ENCODE measurements around the gene CHN1. TPM values are rescaled to one million over a fixed set of nuclear protein-coding genes. Genes with fewer than 3 reads are reported as not detected.

CHN1 gene
- total RNA-seq, 2 donors from 2014 or later = 9.8 to 16.6 TPM

DNA sequence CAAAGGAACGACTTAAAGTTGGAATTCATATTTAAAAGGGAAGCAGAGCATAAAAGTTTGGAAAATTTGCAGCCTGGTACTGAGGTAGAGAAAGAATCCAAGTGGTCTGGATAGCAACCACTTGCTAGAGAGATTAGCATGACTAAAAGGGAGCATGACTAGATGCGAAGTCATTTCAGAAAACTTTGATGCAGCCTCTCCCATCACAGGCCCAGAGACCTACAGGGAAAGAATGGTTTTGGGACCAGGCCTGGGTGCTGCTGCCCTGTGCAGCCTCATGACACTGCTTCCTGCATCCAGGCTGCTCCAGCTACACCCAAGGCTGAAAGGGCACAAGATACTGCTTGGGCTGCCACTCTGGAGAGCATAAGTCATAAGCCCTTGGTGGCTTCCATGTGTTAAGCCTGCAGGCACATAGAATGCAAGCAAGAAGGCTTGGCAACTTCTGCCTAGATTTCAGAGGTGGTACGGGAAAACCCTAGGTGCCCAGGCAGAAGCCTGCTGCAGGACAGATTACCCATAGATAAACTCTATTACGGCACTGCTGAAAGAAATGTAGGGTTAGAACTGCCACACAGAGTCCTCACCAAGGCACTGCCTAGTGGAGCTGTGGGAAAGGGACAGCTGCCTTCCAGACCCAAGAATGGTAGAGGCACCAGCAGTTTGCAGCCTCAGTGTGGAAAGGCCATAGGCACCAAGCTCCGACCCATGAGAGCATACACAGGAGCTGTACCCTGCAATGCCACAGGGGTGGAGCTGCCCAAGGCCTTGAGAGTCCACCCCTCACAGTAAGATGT, 12.6 kb upstream of the CHN1 start:
- no peak for DNase-seq (ENCODE audit: low spot score)
- intact Hi-C loops (cut with DNase I) = no loop called here

DNA sequence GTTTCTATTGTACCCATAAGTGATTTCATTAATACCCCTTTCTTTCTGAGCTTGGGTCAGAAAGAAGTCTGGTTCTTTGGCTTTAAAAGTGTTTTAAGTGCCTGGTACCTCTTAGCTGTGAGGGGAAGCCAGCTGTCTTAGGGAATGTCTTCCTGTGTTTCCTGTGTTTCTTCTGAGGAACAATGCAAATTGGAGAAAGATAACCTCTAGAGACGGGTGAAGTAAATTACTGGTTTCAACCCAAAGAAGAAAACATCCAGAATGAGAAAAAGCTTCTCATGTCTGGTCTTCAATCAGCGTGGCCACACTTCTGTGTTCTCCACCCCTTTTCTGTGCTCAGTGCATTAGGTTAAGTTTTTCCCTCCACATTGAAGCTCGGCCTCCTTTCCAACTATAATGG, 10.2 kb upstream of the CHN1 start:
- intact Hi-C loops (cut with DNase I) = no loop called here

DNA sequence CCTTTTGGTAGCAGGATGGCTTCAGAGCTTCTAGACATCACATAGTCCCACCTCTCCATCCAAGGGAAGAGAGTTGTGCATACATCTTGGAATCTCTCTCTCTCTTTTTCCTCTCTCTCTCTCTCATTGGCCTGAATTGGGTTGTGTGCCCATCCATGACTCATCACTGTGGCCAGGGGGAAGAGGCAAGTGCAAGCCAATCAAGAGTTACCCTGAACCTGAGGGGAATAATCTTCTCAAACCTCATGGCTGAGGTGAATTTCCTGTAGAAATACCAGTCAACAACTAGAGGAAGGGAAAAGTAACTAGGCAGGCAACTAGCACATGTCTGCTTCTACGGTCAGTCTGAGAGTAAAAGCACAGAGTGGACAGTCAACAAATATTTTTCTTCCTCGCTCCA, 7.3 kb upstream of the CHN1 start:
- no peak for DNase-seq (ENCODE audit: low spot score)
- intact Hi-C loops (cut with DNase I) = no loop called here

More for the DNA sequence above, 10.2 kb upstream of the CHN1 start:
- DNase-seq (ENCODE audit: low spot score) = no peak

DNA sequence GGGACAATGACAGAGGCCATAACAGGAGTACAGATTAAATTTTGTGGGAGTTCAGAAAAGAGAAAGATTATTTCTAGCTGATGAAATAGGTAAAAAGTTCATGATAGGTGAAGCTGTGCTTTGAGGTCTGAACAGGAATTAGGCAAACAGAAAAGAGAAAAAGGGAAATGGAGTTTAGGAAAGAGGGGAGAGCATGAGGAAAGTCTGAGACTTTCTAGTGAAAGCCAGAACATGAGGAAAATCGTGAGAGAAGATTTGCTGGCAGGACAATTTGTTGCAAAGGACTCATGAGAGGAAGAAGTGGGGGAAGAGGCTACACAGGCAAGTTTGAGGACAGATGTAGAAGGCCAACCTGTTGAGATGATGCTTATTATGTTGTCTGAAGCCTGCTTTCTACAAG, 6.3 kb upstream of the CHN1 start:
- DNase-seq (ENCODE audit: low spot score) = no peak
- intact Hi-C loops (cut with DNase I) = no loop called here

DNA sequence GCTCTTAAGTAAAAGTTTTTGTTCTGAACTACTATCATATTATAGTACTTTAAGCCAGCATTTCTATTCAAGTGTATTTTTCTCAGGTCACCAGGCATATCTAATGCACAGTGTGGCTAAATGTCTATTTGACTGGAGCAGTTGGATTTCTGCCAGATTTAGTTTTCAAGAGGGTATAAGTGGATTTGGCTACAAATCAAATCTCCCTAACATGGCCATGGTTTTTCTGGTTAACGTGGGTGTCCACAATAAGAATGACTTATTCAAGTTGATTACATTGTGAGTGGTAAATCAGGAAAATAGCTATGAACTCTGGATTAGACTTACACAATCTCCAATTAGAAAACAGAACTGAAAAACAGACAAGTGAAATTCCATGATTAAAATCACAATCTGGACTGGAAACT, 5.7 kb upstream of the CHN1 start:
- intact Hi-C loops (cut with DNase I) = no loop called here
- no peak for DNase-seq (ENCODE audit: low spot score)

DNA sequence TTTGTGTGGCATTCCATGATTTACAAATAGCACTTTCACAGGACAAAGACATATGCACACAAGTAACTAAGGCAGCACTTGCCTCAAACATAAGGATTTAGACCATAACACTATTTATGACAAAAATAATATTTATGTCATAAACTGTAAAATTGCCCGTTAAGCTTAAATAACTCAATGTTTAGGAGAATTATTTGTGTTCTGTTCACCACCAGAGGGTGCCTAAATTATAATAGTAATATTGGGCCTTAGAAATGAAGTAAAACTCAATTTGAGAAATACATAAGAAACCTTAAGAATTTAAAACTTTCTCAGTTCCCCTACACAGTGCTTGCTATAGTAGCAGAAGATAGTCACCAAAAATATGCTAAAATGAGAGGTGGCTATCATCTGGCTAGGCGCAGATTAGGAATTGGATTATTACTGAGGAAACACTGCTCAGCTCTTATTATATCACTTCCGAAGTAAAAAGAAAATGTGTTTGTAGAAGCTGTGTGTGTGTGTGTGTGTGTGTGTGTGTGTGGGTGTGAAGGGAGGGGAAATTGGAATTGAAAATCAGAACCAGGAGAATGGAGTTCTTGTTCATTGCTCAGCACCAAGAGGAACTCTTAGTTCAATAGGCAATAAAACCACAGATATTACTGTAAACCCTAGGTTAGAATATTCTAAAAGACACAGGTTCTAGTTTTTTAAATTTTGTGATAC, 4.9 kb upstream of the CHN1 start:
- intact Hi-C loops (cut with DNase I) = no loop called here
- DNase-seq (ENCODE audit: low spot score) = no peak

DNA sequence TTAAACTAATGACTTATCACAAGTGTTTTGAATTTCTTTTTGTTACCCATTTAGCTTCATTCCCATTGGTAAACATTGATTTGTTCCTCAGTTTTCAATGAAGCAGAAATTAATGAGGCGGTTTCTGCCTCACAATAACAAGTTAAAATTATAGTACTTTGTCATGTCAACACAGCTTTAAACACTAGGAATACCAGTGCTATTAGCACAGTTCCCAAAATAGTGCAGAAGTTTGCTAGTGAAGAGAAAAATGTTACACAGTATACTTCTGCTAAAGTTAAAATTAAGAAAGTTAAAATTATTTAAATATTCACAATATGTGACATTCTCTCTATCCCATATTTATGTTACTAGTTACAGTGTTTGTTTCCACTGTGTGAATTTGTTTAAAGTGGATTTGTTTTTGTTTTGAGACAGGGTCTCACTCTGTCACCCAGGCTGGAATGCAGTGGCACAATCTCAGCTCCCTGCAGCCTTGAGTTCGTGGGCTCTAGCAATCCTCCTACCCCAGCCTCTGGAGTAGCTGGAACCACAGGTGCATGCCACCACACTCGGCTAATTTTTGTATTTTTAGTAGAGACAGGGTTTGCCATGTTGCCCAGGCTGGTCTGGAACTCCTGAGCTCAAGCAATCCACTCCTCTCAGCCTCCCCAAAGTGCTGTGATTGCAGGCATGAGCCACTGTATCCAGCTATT, 3.8 kb upstream of the CHN1 start:
- intact Hi-C loops (cut with DNase I) = no loop called here
- no peak for DNase-seq (ENCODE audit: low spot score)

DNA sequence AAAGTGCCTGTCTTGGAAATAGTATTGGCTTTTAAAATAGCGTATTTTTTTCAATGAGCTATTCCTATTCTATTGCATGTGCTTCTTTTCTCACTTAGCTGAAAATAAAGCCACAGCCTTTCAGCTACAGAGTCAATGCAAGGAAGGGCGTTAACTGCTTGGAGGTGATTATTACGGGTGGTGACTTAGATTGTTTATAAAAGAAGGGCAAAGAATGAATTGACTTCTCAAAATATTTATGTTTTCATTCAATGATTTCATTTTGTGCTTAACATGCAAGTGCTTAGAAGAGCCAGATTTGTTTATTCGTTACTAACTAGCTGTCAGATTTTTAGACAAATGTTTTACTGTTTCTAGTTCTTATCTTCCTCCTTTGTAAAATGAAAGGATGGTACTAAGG, 2.8 kb upstream of the CHN1 start:
- no peak for DNase-seq (ENCODE audit: low spot score)
- intact Hi-C loops (cut with DNase I) = no loop called here

DNA sequence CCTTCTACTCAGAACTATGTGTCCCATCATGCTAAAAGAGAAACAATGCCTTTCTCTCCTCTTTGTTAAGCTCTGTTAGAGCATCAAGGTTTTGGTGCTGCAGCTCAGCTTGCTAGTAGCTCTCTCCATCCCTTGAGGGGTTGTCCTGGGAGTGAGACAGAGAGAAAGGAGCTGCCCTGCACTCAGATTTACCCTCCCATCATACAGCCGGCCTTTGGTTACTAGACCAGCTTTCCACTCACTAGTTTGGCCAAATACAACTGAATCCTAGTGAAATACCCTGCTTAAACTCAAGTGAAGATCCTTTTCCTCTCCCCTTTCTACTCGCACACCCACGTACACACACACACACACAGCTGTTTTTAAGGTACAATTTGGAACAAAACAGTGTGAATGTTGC, 2.3 kb upstream of the CHN1 start:
- intact Hi-C loops (cut with DNase I) = no loop called here

DNA sequence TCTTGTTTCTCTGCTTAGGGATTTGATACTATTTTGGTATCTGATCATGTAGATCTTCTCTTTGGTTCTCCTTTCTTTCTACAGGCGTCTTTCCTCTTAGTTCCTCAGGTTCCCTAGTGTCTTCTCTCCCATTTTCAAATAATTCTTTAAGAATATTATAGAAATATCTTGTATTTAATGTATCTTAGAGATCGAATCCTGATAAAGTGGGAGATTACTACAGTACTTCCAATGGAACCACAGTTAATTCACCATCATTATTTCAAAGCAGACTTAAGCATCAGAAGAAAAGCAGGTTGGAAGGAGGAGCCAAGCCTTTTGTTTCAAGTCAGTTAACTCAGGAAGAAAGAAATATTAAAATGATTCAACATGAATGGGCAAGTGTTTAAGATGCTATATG, 1.1 kb upstream of the CHN1 start:
- DNase-seq (ENCODE audit: low spot score) = no peak
- intact Hi-C loops (cut with DNase I) = no loop called here

More for the DNA sequence above, 2.3 kb upstream of the CHN1 start:
- no peak for DNase-seq (ENCODE audit: low spot score)

DNA sequence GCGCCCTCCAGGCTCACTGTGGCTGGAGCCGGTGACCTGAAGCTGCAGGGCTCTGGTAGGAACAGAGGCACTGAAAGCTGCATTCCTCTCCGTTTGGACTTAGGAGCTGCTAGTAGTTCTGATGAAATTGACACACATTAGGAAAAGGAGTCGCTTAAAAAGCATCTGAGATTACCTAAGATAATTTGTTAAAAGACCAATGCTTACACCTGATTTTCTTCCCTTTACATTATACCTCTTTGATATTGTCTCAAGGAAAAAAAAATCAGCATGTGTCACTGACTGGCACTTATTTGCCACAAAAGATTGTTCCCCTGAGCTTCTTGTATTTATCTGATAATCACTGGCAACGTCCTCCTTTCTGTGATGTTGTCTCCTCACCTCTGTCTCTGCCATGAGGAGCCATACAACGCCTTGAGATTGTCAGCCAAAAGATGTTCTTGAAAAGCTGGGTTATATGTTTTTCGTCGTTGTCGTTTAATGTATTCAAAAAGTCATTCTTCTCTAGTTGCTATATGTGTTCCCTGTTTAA, 618 bp upstream of the CHN1 start:
- intact Hi-C loops (cut with DNase I) = loop anchor here in 1 of 2 donors (1.0 kb wide), 1 partner anchor 31 kb away; no protein-coding TSS in a partner anchor
- no peak for DNase-seq (ENCODE audit: low spot score)

DNA sequence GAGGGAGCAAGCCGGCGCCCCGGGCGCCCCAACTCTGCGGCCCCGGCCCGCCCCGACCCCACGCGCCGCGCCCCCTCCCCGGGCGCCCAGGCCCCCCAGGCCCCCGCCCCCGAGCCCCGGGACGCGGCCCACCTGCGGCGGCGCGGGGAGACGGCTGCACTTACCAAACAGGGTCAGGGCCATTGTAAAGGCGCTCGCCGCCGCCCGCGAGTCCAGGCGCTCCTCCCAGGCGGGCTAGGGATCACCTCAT, 526 bp downstream of the CHN1 start:
- DNase-seq (ENCODE audit: low spot score) = no peak
- intact Hi-C loops (cut with DNase I) = loop anchor here in 1 of 2 donors (5.0 kb wide), 1 partner anchor 1547 kb away; no protein-coding TSS in a partner anchor

DNA sequence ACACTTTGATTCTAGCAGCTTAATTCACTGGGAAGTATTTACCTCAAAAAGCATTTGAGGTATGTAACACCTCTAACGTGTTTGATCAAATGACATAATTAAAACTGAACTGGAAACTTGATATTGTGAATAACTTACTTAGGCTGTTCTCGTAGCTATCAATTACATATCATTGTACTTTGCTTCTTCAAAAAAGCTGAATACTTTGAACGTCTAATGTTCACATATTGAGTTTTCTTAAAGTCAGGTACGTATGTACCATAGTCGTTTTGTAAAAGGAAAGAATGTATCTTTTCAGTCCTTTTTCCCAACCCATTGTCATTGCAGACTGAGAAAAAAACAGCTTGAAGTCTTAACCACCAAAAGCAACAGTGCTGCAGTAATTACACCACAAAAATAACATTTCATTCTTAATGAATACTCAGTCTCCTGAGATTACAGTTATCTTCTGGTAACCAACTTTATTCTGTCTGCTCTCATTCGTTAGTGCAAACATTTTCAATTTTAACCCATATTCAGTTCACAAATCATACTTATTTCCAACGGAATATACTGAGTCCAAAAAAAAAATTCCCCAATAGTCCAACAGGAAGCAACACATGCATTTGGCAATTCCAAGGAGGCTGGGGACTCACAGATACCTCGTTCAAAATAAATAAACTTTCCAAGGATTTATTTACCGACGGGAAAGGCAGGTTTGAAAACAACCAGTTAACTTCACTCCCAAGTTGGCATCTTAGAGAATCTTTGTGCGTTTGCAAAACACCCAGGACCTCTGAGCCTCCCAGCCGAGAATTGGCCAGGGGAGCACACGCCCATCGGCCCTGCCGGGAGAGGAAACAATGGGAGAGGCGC, 1.1 kb downstream of the CHN1 start:
- intact Hi-C loops (cut with DNase I) = loop anchor here in 1 of 2 donors (5.0 kb wide), 1 partner anchor 1547 kb away; no protein-coding TSS in a partner anchor
- no peak for DNase-seq (ENCODE audit: low spot score)

DNA sequence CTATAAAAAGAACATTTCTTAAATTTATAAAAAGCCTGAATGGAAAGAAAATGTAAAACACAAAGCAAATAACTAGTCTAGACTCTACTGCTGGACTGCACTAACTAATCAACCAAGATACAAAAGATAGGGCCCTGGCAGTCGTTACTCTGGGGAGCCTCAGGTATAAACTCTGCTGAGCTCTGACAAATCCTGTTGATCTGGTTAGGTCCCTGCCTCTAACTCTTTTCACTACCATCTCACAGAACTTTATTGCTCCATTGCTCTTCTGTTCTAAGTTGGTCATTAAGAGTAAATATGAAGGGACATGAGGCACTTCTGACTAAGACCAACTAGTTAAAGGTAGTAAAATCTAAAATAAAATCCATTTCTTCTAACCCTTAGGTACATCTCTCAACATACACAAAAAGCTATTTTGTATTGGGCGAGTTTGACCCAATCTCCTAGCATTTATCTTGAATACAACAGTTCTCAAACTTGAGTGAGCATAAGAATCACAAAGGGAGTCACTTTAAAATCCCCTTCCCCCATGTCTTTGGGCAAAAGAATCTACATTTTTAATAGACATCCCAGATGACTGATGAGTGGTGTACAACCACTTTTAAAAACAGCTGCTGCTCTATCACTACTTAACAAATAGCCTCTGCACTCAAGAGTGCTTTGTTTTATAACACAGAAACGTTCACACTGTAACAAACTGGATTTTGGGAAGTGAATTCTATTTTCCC, 2.5 kb downstream of the CHN1 start:
- DNase-seq (ENCODE audit: low spot score) = no peak
- intact Hi-C loops (cut with DNase I) = loop anchor here in 1 of 2 donors (5.0 kb wide), 1 partner anchor 1545 kb away; no protein-coding TSS in a partner anchor

DNA sequence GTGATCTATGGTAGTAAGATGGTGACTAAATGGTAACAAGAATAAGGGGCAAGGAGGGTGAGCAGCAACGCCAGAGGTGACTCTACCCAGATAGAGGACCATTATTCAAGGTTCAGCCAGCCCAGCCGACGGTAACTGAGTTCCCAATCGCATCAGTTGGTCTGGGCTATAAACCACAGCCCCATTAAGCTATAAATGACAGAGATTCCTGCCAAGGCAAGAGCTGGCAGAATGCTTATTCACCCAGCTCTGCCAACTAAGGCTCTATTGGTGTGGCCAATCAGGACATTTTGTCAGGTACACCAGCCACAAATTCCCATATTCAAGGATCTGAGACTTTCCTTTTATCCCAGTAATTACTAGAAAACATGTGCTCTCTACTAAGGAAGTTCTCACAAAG, 3.6 kb downstream of the CHN1 start:
- no peak for DNase-seq (ENCODE audit: low spot score)
- intact Hi-C loops (cut with DNase I) = loop anchor here in 1 of 2 donors (5.0 kb wide), 1 partner anchor 1544 kb away; no protein-coding TSS in a partner anchor

DNA sequence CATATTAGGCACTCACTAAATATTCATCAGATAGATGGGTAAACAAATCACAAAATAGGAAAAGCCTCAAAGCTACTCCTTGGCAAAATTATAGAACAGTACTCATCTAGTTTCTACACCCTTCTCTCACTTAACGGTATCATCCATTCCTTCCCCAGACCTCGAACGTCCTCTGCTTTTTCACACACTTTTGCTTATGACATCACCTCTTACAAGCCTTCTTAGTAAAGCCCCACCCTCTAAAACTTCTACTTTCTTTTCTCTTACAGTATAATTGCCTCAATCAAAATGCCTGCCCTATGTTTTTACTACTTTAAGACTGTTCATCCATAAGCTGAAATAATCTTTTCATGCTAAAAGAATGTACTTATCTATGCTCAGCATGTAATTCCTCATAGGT, 8.1 kb downstream of the CHN1 start:
- DNase-seq (ENCODE audit: low spot score) = no peak
- intact Hi-C loops (cut with DNase I) = no loop called here

DNA sequence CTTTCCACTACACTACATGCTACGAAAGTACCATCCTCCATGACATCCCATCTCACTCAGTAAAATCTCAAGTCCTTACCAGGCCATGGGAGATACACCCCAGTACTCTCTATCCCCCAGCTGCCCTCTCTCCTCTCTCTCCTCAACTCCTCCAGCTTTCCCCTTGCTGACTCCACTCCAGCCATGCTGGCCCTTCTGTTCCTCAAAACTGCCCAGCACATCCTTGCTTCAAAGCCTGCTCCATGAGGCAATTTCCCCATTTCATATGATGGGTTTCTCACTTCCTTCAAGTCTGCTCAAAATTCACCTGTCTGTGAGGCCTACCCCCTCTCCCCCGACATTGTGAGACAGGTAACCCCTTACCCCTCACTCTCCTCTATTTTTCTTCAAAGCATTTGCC, 8.6 kb downstream of the CHN1 start:
- no peak for DNase-seq (ENCODE audit: low spot score)
- intact Hi-C loops (cut with DNase I) = no loop called here

DNA sequence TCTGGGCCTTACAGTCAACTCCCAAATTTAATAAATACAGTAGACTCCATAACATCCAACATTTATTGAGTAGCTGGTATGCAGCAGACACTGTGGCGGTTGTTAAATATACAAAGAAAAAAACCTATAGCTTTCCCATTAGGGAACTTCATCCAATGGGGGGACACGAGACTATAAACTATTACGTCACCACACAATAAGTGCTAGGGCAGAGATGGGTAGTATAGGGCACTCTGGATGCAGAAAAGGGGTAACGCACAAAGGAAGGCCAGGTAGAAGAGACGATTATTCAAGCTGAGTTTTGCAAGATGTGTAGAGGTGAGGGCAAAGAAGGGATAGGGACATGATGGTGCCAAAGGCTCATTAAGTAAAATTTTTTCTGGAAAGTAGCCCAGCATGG, 10.8 kb downstream of the CHN1 start:
- DNase-seq (ENCODE audit: low spot score) = no peak
- intact Hi-C loops (cut with DNase I) = no loop called here

DNA sequence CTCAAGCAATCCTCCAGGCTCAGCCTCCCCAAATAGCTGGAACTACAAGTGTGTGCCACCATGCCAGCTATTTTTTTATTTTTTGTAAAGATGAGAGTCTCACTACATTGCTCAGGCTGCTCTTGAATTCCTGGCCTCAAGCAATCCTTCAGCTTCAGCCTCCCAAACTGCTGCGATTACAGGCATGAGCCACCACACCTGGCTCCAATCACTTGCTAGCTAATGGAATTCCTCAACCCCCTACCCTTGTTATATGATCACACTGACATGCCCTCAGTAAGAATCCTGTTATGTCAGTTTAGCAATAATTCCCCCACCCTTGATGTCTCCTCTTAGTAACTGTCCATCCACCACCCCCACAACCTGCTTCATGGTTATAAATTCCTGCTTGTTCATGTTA, 12.3 kb downstream of the CHN1 start:
- no peak for DNase-seq (ENCODE audit: low spot score)
- intact Hi-C loops (cut with DNase I) = no loop called here
